Mammary epithelial cell (primary cell): ENCODE measurements around the gene SH2D1A.

Source experiments
- CTCF ChIP-seq, 2 donors: IDR thresholded peaks in 1 of 2; conservative IDR thresholded peaks in 1 of 2; 2 replicates each; pipeline ENCODE4 v1.5.1; 2011 to 2012; ENCODE audit warnings: inconsistent platforms in 2 of 2, low read length in 2 of 2, mild to moderate bottlenecking in 2 of 2, control low read depth in 1 of 2, low read depth in 1 of 2; ENCODE audit not compliant: insufficient read depth in 1 of 2; ENCODE audit errors: extremely low read depth in 1 of 2
- EZH2 ChIP-seq: IDR thresholded peaks from 2 replicates; pipeline ENCODE4 v1.6.1; 2012; ENCODE audit warnings: low read length, inconsistent platforms, borderline replicate concordance

- TF ChIP-seq CTCF (conservative IDR thresholded peaks at IDR 0.05 in 1 of 2, IDR thresholded peaks at IDR 0.05 in 1 of 2; ENCODE audit: extremely low read depth in 1 of 2, insufficient read depth in 1 of 2, low read depth in 1 of 2, low read length in 2 of 2) (no peak), EZH2 (no peak)
These were observed 40.0 kb downstream of the SH2D1A start for GRCh38 chrX:124386401-124386800.
